ENCODE measurements around the gene ACVR1.

DNA sequence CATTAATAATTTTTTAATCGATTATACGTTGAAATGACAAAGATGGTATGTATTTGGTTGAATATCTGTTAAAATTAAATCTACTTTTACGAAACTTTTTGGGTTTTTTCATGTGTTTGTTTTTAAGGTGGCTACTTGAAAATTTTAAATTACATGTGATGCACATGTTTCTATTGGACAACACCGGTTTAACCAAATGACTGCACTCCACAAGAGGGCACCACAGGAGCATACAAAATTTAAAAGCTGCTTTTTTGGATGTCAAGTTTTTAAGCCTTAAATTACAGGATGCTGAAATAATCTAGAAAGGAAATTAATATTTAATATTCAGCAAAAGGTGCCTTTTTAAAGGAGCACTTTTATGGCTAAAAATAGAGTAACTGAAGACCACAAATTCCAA, 98.7 kb downstream of the ACVR1 start:
- TF ChIP-seq, protein P1, sequence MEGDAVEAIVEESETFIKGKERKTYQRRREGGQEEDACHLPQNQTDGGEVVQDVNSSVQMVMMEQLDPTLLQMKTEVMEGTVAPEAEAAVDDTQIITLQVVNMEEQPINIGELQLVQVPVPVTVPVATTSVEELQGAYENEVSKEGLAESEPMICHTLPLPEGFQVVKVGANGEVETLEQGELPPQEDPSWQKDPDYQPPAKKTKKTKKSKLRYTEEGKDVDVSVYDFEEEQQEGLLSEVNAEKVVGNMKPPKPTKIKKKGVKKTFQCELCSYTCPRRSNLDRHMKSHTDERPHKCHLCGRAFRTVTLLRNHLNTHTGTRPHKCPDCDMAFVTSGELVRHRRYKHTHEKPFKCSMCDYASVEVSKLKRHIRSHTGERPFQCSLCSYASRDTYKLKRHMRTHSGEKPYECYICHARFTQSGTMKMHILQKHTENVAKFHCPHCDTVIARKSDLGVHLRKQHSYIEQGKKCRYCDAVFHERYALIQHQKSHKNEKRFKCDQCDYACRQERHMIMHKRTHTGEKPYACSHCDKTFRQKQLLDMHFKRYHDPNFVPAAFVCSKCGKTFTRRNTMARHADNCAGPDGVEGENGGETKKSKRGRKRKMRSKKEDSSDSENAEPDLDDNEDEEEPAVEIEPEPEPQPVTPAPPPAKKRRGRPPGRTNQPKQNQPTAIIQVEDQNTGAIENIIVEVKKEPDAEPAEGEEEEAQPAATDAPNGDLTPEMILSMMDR (IDR thresholded peaks at IDR 0.05), result peak; percentile 59
- no peak for TF ChIP-seq ZFX (IDR thresholded peaks at IDR 0.05; ENCODE audit: borderline replicate concordance)

All from 22Rv1 (cell line).